ENCODE measurements around the gene ZNF804A. TPM values are rescaled to one million over a fixed set of nuclear protein-coding genes. Genes with fewer than 3 reads are reported as not detected.

ZNF804A gene
- total RNA-seq, 1 donor from 2014 or later, result under 0.01 TPM

GRCh38 chr2:184938221-184938985 is 340.1 kb downstream of the ZNF804A start:
- Histone ChIP-seq H3K4me1 (ENCODE audit: control insufficient read depth in 3 of 3, insufficient read depth in 3 of 3, low read length in 3 of 3) (no peaks in the 10 kb centered on the region), H3K27me3 (ENCODE audit: control insufficient read depth in 3 of 3, insufficient read depth in 3 of 3, low read length in 3 of 3) (no peaks in the 10 kb centered on the region), H3K36me3 (ENCODE audit: control insufficient read depth in 3 of 3, insufficient read depth in 3 of 3, low read length in 3 of 3) (no peaks in the 10 kb centered on the region), H3K9me3 (ENCODE audit: control insufficient read depth in 3 of 3, low read length in 3 of 3) (no peaks in the 10 kb centered on the region), H3K4me3 (ENCODE audit: low read length in 3 of 3) (no peak overlapping the region), H3K27ac (ENCODE audit: low read depth, low read length) (no peak overlapping the region), H3K9ac (ENCODE audit: low read depth in 1 of 3, low read length in 3 of 3) (no peak overlapping the region)

DNA sequence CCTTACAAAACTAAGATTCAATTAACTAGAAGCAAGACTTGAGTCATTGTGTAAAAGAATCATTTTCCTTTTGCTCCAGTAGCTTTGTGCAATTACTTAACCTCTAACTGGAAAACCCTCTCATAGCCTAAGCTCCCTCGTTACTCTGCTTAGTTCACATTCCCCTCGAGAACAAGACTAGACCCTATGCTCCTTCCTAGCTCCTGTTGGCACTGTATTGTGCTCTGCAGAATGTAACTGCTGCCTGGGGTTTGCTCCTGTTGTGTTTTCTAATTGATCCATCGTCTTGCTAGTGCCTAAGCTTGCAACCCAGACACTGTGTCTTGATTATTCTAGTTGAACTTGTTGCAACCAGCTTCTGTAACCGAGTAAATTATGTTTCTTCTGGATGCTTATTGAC is 347.0 kb downstream of the ZNF804A start:
- Histone ChIP-seq H3K4me3 (ENCODE audit: low read length in 3 of 3) (no peak overlapping the region), H3K9me3 (ENCODE audit: control insufficient read depth in 3 of 3, low read length in 3 of 3) (peaks cover 0 to 4% (median 2%) of the 10 kb centered on the region in 3 donors), H3K9ac (ENCODE audit: low read depth in 1 of 3, low read length in 3 of 3) (no peak overlapping the region), H3K27ac (ENCODE audit: low read depth, low read length) (no peak overlapping the region), H3K27me3 (ENCODE audit: control insufficient read depth in 3 of 3, insufficient read depth in 3 of 3, low read length in 3 of 3) (no peaks in the 10 kb centered on the region), H3K36me3 (ENCODE audit: control insufficient read depth in 3 of 3, insufficient read depth in 3 of 3, low read length in 3 of 3) (no peaks in the 10 kb centered on the region), H3K4me1 (ENCODE audit: control insufficient read depth in 3 of 3, insufficient read depth in 3 of 3, low read length in 3 of 3) (no peaks in the 10 kb centered on the region)

DNA sequence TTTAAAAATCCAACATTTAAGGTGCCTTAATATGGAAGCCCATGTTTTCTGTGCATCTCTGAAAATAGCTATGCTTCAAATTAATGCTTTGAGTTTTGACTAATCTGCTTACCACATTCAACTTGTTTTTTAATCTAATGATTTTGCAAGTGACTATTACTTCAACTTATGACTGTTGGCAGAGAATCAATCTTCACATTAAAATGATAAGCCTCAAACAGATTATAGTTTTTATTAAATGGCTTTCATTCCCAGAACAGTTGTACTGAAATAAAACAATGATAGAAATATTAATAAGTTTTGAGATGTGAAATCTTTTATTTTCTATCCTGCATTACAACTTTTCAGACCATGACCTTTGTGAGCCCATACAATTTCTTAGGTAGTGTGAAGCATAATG is 347.5 kb downstream of the ZNF804A start:
- no peaks in the 10 kb centered on the region for H3K4me1 ChIP-seq (ENCODE audit: control insufficient read depth in 3 of 3, insufficient read depth in 3 of 3, low read length in 3 of 3)
- H3K27me3 ChIP-seq (ENCODE audit: control insufficient read depth in 3 of 3, insufficient read depth in 3 of 3, low read length in 3 of 3), result no peaks in the 10 kb centered on the region
- no peak overlapping the region for H3K27ac ChIP-seq (ENCODE audit: low read depth, low read length)

DNA sequence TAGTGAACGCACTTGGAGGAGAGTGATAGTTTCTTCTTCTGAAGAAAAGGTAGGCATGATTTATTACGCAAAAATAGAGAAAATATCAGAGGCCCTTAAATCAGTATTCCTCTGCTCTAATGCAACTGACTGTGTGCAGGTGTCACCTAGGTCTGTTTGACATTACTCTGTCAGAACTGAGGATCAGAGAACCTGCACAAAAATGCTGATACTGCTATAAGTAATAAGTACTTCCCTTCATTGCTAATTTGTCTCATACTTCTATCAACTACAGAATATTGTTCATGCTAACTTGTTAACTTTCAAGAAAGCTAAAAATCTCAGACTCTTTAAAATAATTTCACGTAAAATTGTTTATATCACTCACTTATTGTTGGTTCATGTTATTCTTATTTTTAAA is 358.5 kb downstream of the ZNF804A start:
- Histone ChIP-seq H3K9ac (ENCODE audit: low read depth in 1 of 3, low read length in 3 of 3) (no peak overlapping the region), H3K27ac (ENCODE audit: low read depth, low read length) (no peak overlapping the region), H3K9me3 (ENCODE audit: control insufficient read depth in 3 of 3, low read length in 3 of 3) (peaks cover 0 to under 1% (median 0%) of the 10 kb centered on the region in 3 donors), H3K36me3 (ENCODE audit: control insufficient read depth in 3 of 3, insufficient read depth in 3 of 3, low read length in 3 of 3) (no peaks in the 10 kb centered on the region), H3K4me1 (ENCODE audit: control insufficient read depth in 3 of 3, insufficient read depth in 3 of 3, low read length in 3 of 3) (no peaks in the 10 kb centered on the region), H3K27me3 (ENCODE audit: control insufficient read depth in 3 of 3, insufficient read depth in 3 of 3, low read length in 3 of 3) (no peaks in the 10 kb centered on the region), H3K4me3 (ENCODE audit: low read length in 3 of 3) (no peak overlapping the region)

More for the DNA sequence above, 347.5 kb downstream of the ZNF804A start:
- Histone ChIP-seq H3K36me3 (ENCODE audit: control insufficient read depth in 3 of 3, insufficient read depth in 3 of 3, low read length in 3 of 3) (no peaks in the 10 kb centered on the region), H3K4me3 (ENCODE audit: low read length in 3 of 3) (no peak overlapping the region), H3K9me3 (ENCODE audit: control insufficient read depth in 3 of 3, low read length in 3 of 3) (peaks cover 0 to 4% (median 2%) of the 10 kb centered on the region in 3 donors), H3K9ac (ENCODE audit: low read depth in 1 of 3, low read length in 3 of 3) (no peak overlapping the region)

DNA sequence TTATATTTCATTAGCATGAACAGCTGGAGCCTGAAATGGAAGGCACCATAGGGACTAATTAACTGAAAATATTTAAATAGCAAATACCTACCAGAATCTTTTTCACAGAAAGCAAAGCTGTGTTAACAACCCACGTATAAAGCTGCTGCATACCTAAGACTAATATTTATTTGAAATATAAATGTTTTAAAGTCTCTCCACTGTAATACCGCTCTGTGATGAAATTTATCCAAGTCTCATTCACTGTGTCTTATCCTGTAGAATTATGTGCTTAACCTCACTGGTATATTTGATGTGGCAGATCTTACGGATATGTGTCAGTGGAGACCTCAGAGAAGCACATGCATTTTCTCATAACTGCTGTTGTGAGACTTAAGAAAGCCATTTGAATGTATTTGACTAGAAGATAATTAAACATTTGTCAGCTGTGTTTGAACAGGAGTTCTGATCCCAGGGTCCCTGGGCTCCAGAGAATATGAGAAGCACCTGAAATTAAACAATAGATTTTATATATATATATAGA is 373.3 kb downstream of the ZNF804A start:
- Histone ChIP-seq H3K36me3 (ENCODE audit: control insufficient read depth in 3 of 3, insufficient read depth in 3 of 3, low read length in 3 of 3) (no peaks in the 10 kb centered on the region), H3K27me3 (ENCODE audit: control insufficient read depth in 3 of 3, insufficient read depth in 3 of 3, low read length in 3 of 3) (no peaks in the 10 kb centered on the region), H3K4me3 (ENCODE audit: low read length in 3 of 3) (no peak overlapping the region), H3K9me3 (ENCODE audit: control insufficient read depth in 3 of 3, low read length in 3 of 3) (no peaks in the 10 kb centered on the region), H3K27ac (ENCODE audit: low read depth, low read length) (no peak overlapping the region), H3K9ac (ENCODE audit: low read depth in 1 of 3, low read length in 3 of 3) (no peak overlapping the region), H3K4me1 (ENCODE audit: control insufficient read depth in 3 of 3, insufficient read depth in 3 of 3, low read length in 3 of 3) (no peaks in the 10 kb centered on the region)

All from skeletal muscle tissue (tissue), 4 donors.